Ishikawa (cell line): ENCODE data around the gene IPO11.

ENCODE experiments used
- CEBPB ChIP-seq: IDR thresholded peaks from 2 replicates; pipeline ENCODE4 v1.6.1; 2012
- CREB1 ChIP-seq: IDR thresholded peaks from 2 replicates; pipeline ENCODE4 v1.6.1; 2012; ENCODE audit warnings: low read depth
- EGR1 ChIP-seq: IDR thresholded peaks from 2 replicates; pipeline ENCODE4 v1.6.1; 2012
- EP300 ChIP-seq: IDR thresholded peaks from 2 replicates; pipeline ENCODE4 v1.6.1; 2012; ENCODE audit warnings: borderline replicate concordance
- FOXM1 ChIP-seq: IDR thresholded peaks from 2 replicates; pipeline ENCODE4 v1.6.1; 2012; ENCODE audit warnings: low read depth, borderline replicate concordance
- NFIC ChIP-seq: IDR thresholded peaks from 2 replicates; pipeline ENCODE4 v1.6.1; 2012
- RAD21 ChIP-seq: IDR thresholded peaks from 2 replicates; pipeline ENCODE4 v1.6.1; 2012; ENCODE audit warnings: low read depth
- TAF1 ChIP-seq: IDR thresholded peaks from 2 replicates; pipeline ENCODE4 v1.6.1; 2012; ENCODE audit warnings: low read depth, mild to moderate bottlenecking
- TCF12 ChIP-seq: IDR thresholded peaks from 2 replicates; pipeline ENCODE4 v1.6.1; 2012; ENCODE audit warnings: low read depth
- TEAD4 ChIP-seq: IDR thresholded peaks from 2 replicates; pipeline ENCODE4 v1.6.1; 2012
- YY1 ChIP-seq: IDR thresholded peaks from 2 replicates; pipeline ENCODE4 v1.6.1; 2012; ENCODE audit warnings: low read depth
- ZBTB7A ChIP-seq: IDR thresholded peaks from 2 replicates; pipeline ENCODE4 v1.6.1; 2012; ENCODE audit warnings: low read depth
- TF ChIP-seq, protein P1 (sequence below): IDR thresholded peaks from 2 replicates; pipeline ENCODE4 v1.6.1; 2012
- TF ChIP-seq, protein P2 (sequence below): IDR thresholded peaks from 2 replicates; pipeline ENCODE4 v1.6.1; 2012
- TF ChIP-seq, protein P3 (sequence below): IDR thresholded peaks from 2 replicates; pipeline ENCODE4 v1.6.1; 2012; ENCODE audit warnings: low read depth, mild to moderate bottlenecking

IPO11 gene

DNA sequence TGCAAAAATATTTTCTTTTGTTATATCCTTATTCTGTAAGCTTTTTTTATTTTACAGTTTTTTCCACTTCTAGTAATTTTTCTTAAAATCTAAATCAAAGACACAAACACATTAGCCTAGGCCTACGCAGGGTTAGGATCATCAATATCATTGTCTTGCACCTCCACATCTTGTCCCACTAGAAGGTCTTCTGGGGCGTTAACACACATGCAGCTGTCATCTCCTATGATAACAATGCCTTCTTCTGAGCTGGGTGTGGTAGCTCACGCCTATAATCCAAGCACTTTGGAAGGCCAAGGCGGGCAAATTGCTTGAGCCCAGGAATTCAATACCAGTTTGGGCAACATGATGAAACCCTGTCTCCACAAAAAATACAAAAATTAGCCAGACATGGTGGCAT lies 87.2 kb downstream of the IPO11 start:
- TF ChIP-seq YY1: no peak
- TF ChIP-seq TAF1: no peak
- no peak for TF ChIP-seq CEBPB
- TF ChIP-seq, protein P1, sequence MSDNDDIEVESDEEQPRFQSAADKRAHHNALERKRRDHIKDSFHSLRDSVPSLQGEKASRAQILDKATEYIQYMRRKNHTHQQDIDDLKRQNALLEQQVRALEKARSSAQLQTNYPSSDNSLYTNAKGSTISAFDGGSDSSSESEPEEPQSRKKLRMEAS: no peak
- no peak for TF ChIP-seq CREB1
- no peak for TF ChIP-seq EP300
- no peak for TF ChIP-seq TCF12
- TF ChIP-seq, protein P2, sequence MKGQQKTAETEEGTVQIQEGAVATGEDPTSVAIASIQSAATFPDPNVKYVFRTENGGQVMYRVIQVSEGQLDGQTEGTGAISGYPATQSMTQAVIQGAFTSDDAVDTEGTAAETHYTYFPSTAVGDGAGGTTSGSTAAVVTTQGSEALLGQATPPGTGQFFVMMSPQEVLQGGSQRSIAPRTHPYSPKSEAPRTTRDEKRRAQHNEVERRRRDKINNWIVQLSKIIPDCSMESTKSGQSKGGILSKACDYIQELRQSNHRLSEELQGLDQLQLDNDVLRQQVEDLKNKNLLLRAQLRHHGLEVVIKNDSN: no peak
- TF ChIP-seq FOXM1: no peak
- no peak for TF ChIP-seq ZBTB7A
- TF ChIP-seq, protein P3, sequence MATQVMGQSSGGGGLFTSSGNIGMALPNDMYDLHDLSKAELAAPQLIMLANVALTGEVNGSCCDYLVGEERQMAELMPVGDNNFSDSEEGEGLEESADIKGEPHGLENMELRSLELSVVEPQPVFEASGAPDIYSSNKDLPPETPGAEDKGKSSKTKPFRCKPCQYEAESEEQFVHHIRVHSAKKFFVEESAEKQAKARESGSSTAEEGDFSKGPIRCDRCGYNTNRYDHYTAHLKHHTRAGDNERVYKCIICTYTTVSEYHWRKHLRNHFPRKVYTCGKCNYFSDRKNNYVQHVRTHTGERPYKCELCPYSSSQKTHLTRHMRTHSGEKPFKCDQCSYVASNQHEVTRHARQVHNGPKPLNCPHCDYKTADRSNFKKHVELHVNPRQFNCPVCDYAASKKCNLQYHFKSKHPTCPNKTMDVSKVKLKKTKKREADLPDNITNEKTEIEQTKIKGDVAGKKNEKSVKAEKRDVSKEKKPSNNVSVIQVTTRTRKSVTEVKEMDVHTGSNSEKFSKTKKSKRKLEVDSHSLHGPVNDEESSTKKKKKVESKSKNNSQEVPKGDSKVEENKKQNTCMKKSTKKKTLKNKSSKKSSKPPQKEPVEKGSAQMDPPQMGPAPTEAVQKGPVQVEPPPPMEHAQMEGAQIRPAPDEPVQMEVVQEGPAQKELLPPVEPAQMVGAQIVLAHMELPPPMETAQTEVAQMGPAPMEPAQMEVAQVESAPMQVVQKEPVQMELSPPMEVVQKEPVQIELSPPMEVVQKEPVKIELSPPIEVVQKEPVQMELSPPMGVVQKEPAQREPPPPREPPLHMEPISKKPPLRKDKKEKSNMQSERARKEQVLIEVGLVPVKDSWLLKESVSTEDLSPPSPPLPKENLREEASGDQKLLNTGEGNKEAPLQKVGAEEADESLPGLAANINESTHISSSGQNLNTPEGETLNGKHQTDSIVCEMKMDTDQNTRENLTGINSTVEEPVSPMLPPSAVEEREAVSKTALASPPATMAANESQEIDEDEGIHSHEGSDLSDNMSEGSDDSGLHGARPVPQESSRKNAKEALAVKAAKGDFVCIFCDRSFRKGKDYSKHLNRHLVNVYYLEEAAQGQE: no peak
- TF ChIP-seq TEAD4: no peak
- TF ChIP-seq EGR1: no peak
- TF ChIP-seq NFIC: no peak

DNA sequence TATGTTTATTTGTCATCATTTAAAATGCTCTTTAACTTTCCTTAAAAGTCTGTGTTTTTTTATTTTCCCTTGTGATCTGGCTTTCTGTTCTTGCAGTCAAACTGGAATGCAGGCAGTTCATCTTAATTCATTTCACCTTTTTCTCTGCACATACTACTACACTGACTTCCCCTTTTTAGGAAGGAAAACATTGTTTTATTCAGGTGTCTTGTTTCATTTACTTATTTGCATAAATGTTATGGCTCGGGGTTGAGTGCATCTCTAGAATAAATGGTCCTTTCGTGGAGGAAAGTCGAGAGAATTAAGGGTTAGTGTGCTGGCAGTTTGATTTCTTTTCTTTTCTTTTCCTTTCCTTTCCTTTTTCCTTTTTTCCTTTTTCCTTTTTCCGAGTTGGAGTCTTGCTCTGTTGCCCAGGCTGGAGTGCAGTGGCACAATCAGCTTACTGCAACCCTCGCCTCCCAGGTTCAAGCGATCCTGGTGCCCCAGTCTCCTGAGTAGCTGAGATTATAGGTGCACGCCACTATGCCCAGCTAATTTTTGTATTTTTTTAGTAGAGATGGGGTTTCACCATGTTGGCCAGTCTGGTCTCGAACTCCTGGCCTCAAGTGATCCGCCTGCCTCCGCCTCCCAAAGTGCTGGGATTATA lies 90.0 kb downstream of the IPO11 start:
- TF ChIP-seq YY1: no peak
- no peak for TF ChIP-seq CREB1
- TF ChIP-seq TCF12: no peak
- no peak for TF ChIP-seq NFIC
- no peak for TF ChIP-seq FOXM1
- TF ChIP-seq EGR1: no peak
- no peak for TF ChIP-seq RAD21
- no peak for TF ChIP-seq CEBPB
- TF ChIP-seq, protein P3: no peak
- TF ChIP-seq ZBTB7A: no peak
- no peak for TF ChIP-seq TEAD4
- no peak for TF ChIP-seq EP300
- no peak for TF ChIP-seq TAF1
- TF ChIP-seq, protein P2: no peak
- TF ChIP-seq, protein P1: no peak

DNA sequence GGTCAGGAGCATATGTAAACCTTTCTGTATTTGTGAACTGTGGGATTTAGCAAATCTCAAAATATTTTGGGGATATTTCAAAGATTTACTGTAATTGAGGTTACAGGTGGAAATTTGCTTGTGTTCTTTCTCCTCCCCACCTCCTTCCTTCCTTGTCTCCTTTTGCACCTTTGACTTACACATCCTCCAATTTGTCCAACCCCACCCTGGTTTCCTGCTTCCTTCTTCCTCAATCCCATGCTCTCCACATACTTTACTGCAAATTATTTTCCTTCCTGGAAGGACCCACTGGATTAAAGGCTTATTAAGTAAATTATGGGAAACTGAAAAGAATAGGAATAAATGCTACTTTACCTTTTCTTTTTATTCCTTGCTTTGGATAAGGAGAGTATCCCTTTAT lies 91.6 kb downstream of the IPO11 start:
- TF ChIP-seq CREB1 (no peak), RAD21 (no peak), EGR1 (no peak)
- TF ChIP-seq, protein P3: no peak
- TF ChIP-seq, protein P1: no peak

DNA sequence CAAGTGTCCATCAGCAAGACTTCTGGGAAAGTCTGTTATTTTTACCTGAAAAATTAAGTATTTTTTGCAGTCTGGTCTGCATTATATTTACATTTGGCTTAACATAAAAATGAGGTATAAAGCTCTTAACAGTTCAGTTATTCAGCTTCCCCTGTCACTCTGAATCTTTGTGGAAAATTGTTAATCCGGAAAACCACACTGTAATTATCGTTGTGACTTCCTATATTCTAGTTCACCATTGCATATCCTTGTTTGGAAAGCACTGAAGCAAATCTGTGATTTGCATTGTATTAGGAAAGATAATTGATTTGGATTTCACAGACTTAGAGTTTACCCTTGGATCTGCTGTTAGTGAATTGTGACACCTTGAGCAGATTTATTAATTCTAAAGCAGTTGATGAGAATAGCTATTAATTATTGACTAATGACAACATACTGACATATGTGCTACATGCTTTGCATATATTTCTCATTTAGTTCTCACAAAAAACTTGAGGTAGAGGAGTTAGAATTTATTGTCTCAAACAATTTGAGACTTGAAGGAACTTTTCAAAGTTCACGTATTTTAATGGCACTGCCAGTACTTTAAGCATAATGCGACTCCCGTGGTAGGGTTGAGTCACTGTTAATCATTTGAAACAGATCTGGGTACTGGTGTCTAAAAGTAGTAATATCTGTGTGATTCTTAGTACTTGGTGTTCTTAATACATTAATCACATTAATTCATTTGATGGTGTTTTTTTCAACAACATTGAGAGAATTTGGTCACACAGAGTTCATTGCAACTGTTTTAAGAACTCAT lies 94.3 kb downstream of the IPO11 start:
- TF ChIP-seq CREB1 (no peak), TCF12 (no peak), EP300 (no peak), ZBTB7A (no peak), EGR1 (no peak), NFIC (no peak), YY1 (no peak), FOXM1 (no peak), TEAD4 (no peak), RAD21 (no peak), CEBPB (no peak), TAF1 (no peak)
- TF ChIP-seq, protein P3: no peak
- TF ChIP-seq, protein P2: no peak
- TF ChIP-seq, protein P1: no peak
